ENCODE measurements around the gene TPO. TPM values are rescaled to one million over a fixed set of nuclear protein-coding genes. Genes with fewer than 3 reads are reported as not detected.
"Not testable (repeated sequence)": the region's sequence is repeated elsewhere in the genome, so short reads cannot be mapped to it uniquely, and the experiment has no call there.

TPO gene
- total RNA-seq, 1 donor from 2014 or later = not detected

- DNase-seq (ENCODE audit: low read depth in 2 of 2) = no peak
These were observed 70.3 kb downstream of the TPO start for GRCh38 chr2:1483551-1483950.

GRCh38 chr2:1484131-1484884 lies 71.0 kb downstream of the TPO start:
- no peak for DNase-seq (ENCODE audit: low read depth in 2 of 2)

- no peak for DNase-seq (ENCODE audit: low read depth in 2 of 2)
These were observed 73.4 kb downstream of the TPO start for GRCh38 chr2:1486670-1487069.

GRCh38 chr2:1487758-1488157 lies 74.5 kb downstream of the TPO start:
- no peak for DNase-seq (ENCODE audit: low read depth in 2 of 2)

- no peak for DNase-seq (ENCODE audit: low read depth in 2 of 2)
These were observed 75.0 kb downstream of the TPO start for GRCh38 chr2:1488181-1488671.

- DNase-seq (ENCODE audit: low read depth in 2 of 2) = no peak
These were observed 75.6 kb downstream of the TPO start for GRCh38 chr2:1488851-1489250.

- DNase-seq (ENCODE audit: low read depth in 2 of 2) = no peak
These were observed 76.2 kb downstream of the TPO start for GRCh38 chr2:1489486-1489885.

- DNase-seq (ENCODE audit: low read depth in 2 of 2) = not testable (repeated sequence)
These were observed 77.1 kb downstream of the TPO start for GRCh38 chr2:1490381-1490780.

- DNase-seq (ENCODE audit: low read depth in 2 of 2) = no peak
These were observed 78.5 kb downstream of the TPO start for GRCh38 chr2:1491751-1492150.

GRCh38 chr2:1492231-1492630 lies 79.0 kb downstream of the TPO start:
- DNase-seq (ENCODE audit: low read depth in 2 of 2) = not testable (repeated sequence)

- no peak for DNase-seq (ENCODE audit: low read depth in 2 of 2)
These were observed 79.6 kb downstream of the TPO start for GRCh38 chr2:1492711-1493430.

- DNase-seq (ENCODE audit: low read depth in 2 of 2) = no peak
These were observed 80.3 kb downstream of the TPO start for GRCh38 chr2:1493431-1494126.

GRCh38 chr2:1494257-1494656 lies 81.0 kb downstream of the TPO start:
- DNase-seq (ENCODE audit: low read depth in 2 of 2) = no peak

GRCh38 chr2:1494906-1495305 lies 81.6 kb downstream of the TPO start:
- DNase-seq (ENCODE audit: low read depth in 2 of 2) = no peak

GRCh38 chr2:1495676-1496358 lies 82.6 kb downstream of the TPO start:
- no peak for DNase-seq (ENCODE audit: low read depth in 2 of 2)

GRCh38 chr2:1496359-1496821 lies 83.1 kb downstream of the TPO start:
- no peak for DNase-seq (ENCODE audit: low read depth in 2 of 2)

- DNase-seq (ENCODE audit: low read depth in 2 of 2) = no peak
These were observed 83.9 kb downstream of the TPO start for GRCh38 chr2:1497122-1497611.

- no peak for DNase-seq (ENCODE audit: low read depth in 2 of 2)
These were observed 84.9 kb downstream of the TPO start for GRCh38 chr2:1498176-1498575.

GRCh38 chr2:1499033-1499795 lies 86.0 kb downstream of the TPO start:
- no peak for DNase-seq (ENCODE audit: low read depth in 2 of 2)

- no peak for DNase-seq (ENCODE audit: low read depth in 2 of 2)
These were observed 88.0 kb downstream of the TPO start for GRCh38 chr2:1501038-1501851.
